Liver (tissue), 9 donors: Measurements from ENCODE around the gene MAPK4. TPM values are rescaled to one million over a fixed set of nuclear protein-coding genes. Genes with fewer than 3 reads are reported as not detected.
"Not testable (repeated sequence)": the region's sequence is repeated elsewhere in the genome, so short reads cannot be mapped to it uniquely, and the experiment has no call there.

ENCODE experiments used
- DNase-seq: peaks from one replicate; pipeline ENCODE4 v3.0.0-alpha.2; 2017; ENCODE audit warnings: low spot score
- H3K27ac ChIP-seq, 2 donors: one replicate each; pipeline ENCODE4 v1.7.0; 2013; ENCODE audit warnings: inconsistent platforms in 2 of 2, low read length in 2 of 2, control low read depth in 1 of 2, low read depth in 1 of 2, mild to moderate bottlenecking in 1 of 2
- H3K27me3 ChIP-seq, 4 donors: one replicate each; pipeline versions ENCODE4 v1.6.1 to v1.7.0; 2013; ENCODE audit warnings: low read length in 3 of 4, inconsistent platforms in 1 of 4, mild to moderate bottlenecking in 1 of 4, moderate library complexity in 1 of 4; ENCODE audit not compliant: control insufficient read depth in 4 of 4, insufficient read depth in 4 of 4
- H3K36me3 ChIP-seq, 4 donors: one replicate each; pipeline versions ENCODE4 v1.6.1 to v1.7.0; 2013; ENCODE audit warnings: low read length in 3 of 4, mild to moderate bottlenecking in 3 of 4, low read depth in 1 of 4, moderate library complexity in 1 of 4; ENCODE audit not compliant: control insufficient read depth in 4 of 4, insufficient read depth in 3 of 4
- H3K4me1 ChIP-seq, 4 donors: one replicate each; pipeline versions ENCODE4 v1.6.1 to v1.7.0; 2013; ENCODE audit warnings: low read length in 3 of 4, mild to moderate bottlenecking in 3 of 4, moderate library complexity in 1 of 4; ENCODE audit not compliant: control insufficient read depth in 4 of 4, insufficient read depth in 4 of 4
- H3K4me3 ChIP-seq, 3 donors: one replicate each; pipeline versions ENCODE4 v1.6.1 to v1.7.0; 2013; ENCODE audit warnings: low read length in 3 of 3, control low read depth in 1 of 3, low read depth in 1 of 3, mild to moderate bottlenecking in 1 of 3
- H3K9ac ChIP-seq, 2 donors: one replicate each; pipeline ENCODE4 v1.7.0; 2013; ENCODE audit warnings: low read length in 2 of 2, mild to moderate bottlenecking in 2 of 2, moderate library complexity in 2 of 2, control low read depth in 1 of 2, low read depth in 1 of 2
- H3K9me3 ChIP-seq, 4 donors: one replicate each; pipeline versions ENCODE4 v1.6.1 to v1.7.0; 2013; ENCODE audit warnings: low read length in 3 of 4; ENCODE audit not compliant: control insufficient read depth in 4 of 4
- HNF4A ChIP-seq, 2 donors: conservative IDR thresholded peaks; 2 replicates each; pipeline ENCODE4 v1.6.1; 2016; ENCODE audit warnings: antibody characterized with exemption in 2 of 2, mild to moderate bottlenecking in 2 of 2
- WGBS: extraction: QIAGEN DNeasy Blood & Tissue Kit; methylation state at CpG from one replicate; pipeline ENCODE4 v1.1.7; 2013; 5-methylcytosine and 5-hydroxymethylcytosine counted together
- polyA plus RNA-seq, 2 donors: library from polyadenylated mRNA; stranded (reverse) in 1 of 2; unstranded in 1 of 2; fragments of 200-250 nt in 1 of 2; fragments of >200 nt in 1 of 2; fragmentation: Nextera tagmentation in 1 of 2; extraction: Ambion mirVana in 1 of 2; gene quantifications; one replicate each; pipeline versions ENCODE4 v1.2.1 to v1.2.3, GENCODE V29; 2013 to 2015
- total RNA-seq, 2 donors: library from RNA; depleted of rRNA; stranded (reverse); fragments of >200 nt; gene quantifications; one replicate each; pipeline ENCODE4 v1.2.3, GENCODE V29; 2014
- TF ChIP-seq, protein P1 (sequence below): fragments of 150-350 bp; IDR thresholded peaks from 2 replicates; pipeline ENCODE4 v1.5.1; 2017; ENCODE audit warnings: improper control_type of control experiment, low read depth, low read length; ENCODE audit not compliant: missing input control
- donor health status: healthy.
- donor health status: healthy.
- donor health status: healthy.
- donor health status: healthy.
- donor health status: healthy.

Gene MAPK4
- total and polyA plus RNA-seq, 4 donors = under 0.01 to 4.9 (median 1.5) TPM

DNA sequence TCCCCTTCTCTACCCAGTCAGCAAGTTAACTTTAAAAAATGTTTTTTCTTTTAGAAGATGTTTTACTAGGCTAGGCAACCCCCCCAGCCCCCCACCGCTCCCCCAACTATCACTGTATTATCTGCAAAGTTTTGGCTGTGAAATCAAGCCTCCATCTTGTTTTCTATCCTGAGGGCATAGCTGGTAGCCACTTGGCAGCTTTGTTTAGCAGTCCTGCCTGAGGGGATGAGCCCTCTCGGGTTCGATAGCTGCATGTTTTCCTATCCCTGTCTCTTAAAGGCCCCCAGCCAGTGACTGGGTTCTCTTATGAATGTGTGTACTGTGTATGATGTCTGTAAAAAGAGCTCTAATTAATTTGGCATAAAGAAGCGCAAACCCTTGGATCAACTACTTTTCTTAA, 216.5 kb downstream of the MAPK4 start (continued):
- TF ChIP-seq, protein P1, sequence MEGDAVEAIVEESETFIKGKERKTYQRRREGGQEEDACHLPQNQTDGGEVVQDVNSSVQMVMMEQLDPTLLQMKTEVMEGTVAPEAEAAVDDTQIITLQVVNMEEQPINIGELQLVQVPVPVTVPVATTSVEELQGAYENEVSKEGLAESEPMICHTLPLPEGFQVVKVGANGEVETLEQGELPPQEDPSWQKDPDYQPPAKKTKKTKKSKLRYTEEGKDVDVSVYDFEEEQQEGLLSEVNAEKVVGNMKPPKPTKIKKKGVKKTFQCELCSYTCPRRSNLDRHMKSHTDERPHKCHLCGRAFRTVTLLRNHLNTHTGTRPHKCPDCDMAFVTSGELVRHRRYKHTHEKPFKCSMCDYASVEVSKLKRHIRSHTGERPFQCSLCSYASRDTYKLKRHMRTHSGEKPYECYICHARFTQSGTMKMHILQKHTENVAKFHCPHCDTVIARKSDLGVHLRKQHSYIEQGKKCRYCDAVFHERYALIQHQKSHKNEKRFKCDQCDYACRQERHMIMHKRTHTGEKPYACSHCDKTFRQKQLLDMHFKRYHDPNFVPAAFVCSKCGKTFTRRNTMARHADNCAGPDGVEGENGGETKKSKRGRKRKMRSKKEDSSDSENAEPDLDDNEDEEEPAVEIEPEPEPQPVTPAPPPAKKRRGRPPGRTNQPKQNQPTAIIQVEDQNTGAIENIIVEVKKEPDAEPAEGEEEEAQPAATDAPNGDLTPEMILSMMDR = no peak
- TF ChIP-seq HNF4A (conservative IDR thresholded peaks at IDR 0.05) = no peak

DNA sequence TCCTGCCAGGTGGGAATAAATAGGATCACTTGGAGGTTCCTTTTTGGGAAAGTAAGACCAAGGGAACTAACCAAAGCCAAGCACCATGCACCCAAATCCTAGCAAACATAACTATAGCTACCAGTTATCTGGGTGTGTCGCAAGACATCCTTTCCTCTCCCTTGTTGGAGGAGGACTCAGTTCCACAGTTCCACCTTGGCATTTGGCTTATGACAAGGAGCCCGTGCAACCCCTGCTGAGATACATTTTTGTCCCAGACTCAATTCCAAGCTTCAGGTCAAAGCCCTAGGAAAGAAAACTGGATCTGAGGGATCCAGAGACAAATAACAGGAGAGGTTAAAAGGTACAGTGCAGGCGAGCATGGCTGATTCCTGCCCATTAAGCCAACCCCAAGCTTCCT, 219.1 kb downstream of the MAPK4 start:
- H3K9ac ChIP-seq = not testable (repeated sequence)
- WGBS = 93% methylated on average over 3 of the region's 3 CpGs

More for the DNA sequence above, 219.1 kb downstream of the MAPK4 start:
- DNase-seq, H3K27ac ChIP-seq, H3K9me3 ChIP-seq, H3K4me3 ChIP-seq, H3K36me3 ChIP-seq, H3K4me1 ChIP-seq, H3K27me3 ChIP-seq: not testable (repeated sequence)

Other genes starting within 250 kb of the MAPK4 start
- gene SKA1, start 185.0 kb upstream of the MAPK4 start, total RNA-seq = 10 to 100 TPM in 1 of 2 donors, under 1 TPM in 1; 0.08 to 18.7 TPM
- under 1 TPM; 0.24 to 0.81 TPM for gene SKA1, start 185.0 kb upstream of the MAPK4 start, polyA plus RNA-seq